Measurements from ENCODE around the gene NEDD9.

The NEDD9 gene

DNA sequence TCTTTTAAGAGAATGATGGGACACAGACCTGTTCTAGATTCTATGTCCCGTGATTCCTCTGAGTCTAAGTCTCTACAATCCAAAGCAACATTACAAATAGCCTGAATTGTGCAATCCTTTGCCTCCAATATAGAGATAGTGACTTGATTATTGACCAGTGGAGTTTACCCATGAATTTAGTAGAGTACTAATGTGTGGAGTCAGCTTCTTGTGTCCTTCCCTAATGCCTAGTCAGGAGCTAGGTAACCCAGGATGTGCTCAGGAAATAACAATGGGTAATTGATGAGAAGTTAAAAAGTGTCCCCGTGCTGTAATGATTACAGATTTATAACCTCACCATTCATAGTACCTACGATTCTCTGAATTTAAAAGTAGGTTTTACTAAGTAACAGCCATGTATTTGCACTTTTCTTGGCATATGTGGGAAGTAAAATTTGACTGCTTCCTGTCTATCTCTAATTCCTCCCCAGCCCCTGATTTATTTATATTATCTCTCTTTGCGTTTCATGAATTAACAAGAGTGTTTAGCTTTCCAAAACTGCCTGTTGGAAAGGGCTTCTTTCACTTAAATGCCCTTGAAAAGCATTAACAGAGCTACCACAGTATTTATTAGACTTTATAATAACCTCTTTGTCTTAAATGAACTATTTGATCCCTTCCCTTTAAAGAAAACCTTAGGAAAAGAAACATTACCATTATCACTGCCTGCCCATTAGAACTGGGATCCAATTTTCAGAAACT is 30.5 kb downstream of the NEDD9 start:
- H3K4me3 ChIP-seq = peak overlapping the region; percentile 9
- H3K27ac ChIP-seq = no peak overlapping the region
- DNase-seq (ENCODE audit: low spot score) = no peak
- TF ChIP-seq, protein P1, sequence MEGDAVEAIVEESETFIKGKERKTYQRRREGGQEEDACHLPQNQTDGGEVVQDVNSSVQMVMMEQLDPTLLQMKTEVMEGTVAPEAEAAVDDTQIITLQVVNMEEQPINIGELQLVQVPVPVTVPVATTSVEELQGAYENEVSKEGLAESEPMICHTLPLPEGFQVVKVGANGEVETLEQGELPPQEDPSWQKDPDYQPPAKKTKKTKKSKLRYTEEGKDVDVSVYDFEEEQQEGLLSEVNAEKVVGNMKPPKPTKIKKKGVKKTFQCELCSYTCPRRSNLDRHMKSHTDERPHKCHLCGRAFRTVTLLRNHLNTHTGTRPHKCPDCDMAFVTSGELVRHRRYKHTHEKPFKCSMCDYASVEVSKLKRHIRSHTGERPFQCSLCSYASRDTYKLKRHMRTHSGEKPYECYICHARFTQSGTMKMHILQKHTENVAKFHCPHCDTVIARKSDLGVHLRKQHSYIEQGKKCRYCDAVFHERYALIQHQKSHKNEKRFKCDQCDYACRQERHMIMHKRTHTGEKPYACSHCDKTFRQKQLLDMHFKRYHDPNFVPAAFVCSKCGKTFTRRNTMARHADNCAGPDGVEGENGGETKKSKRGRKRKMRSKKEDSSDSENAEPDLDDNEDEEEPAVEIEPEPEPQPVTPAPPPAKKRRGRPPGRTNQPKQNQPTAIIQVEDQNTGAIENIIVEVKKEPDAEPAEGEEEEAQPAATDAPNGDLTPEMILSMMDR (IDR thresholded peaks at IDR 0.05) = no peak

- TF ChIP-seq, protein P1 (IDR thresholded peaks at IDR 0.05) = no peak
- no peak for DNase-seq (ENCODE audit: low spot score)
- H3K4me3 ChIP-seq = no peak overlapping the region
- no peak overlapping the region for H3K27ac ChIP-seq
These were observed 31.5 kb downstream of the NEDD9 start for GRCh38 chr6:11201015-11201414.

GRCh38 chr6:11200356-11200755 is 32.1 kb downstream of the NEDD9 start:
- DNase-seq (ENCODE audit: low spot score) = no peak
- no peak overlapping the region for H3K4me3 ChIP-seq
- H3K27ac ChIP-seq = no peak overlapping the region
- TF ChIP-seq, protein P1 (IDR thresholded peaks at IDR 0.05) = no peak

DNA sequence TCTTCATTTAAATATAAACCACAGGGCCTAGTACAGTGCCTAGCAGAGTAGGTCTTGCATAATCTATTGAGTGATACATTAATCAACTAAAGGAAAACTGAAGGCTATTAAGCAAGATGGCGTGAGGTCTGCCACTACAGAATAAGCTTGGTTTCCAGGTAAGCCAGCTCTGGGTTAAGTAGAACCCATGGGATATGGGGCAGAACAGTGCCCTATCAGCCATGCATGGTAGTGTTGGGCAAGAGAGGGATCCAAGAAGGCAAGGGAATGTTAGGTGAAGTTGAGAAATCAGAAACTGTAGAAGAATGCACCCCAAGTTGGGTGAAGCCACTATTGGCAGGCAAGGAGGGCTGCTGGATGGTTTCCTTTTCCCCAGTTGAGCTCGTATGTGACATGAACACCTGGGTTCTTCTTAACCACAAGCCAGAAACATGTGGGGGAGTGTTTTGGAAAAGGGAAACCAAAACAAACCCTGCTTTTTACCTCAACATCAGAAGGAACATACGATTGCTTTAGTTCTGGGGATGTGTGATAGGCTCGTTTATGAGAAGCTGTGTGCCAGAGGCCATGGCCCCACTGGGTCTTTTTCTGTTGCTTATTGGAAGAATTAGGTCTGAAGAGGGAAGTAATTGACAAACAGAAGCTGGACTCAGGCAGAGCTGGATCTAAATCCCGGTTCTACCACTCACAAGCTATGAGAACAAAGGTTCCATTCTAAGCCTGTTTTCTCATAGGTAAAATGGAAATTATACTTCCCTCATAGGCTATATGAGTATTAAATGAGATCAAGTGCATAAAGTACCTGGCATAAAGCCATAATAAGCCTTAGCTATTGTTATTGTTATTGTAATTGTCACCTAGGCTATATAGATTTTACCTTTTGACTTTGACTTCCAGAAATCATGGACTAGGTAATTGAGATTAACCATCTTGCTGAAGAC is 33.5 kb downstream of the NEDD9 start:
- Histone ChIP-seq H3K27ac (peak overlapping the region; percentile 34 to 90), H3K4me3 (no peak overlapping the region)
- no peak for DNase-seq (ENCODE audit: low spot score)
- TF ChIP-seq, protein P1 (IDR thresholded peaks at IDR 0.05) = no peak

GRCh38 chr6:11197850-11198249 is 34.6 kb downstream of the NEDD9 start:
- no peak for DNase-seq (ENCODE audit: low spot score)
- Histone ChIP-seq H3K4me3 (no peak overlapping the region), H3K27ac (peak overlapping the region in 1 of 2 donors; percentile 90)
- TF ChIP-seq, protein P1 (IDR thresholded peaks at IDR 0.05) = no peak

DNA sequence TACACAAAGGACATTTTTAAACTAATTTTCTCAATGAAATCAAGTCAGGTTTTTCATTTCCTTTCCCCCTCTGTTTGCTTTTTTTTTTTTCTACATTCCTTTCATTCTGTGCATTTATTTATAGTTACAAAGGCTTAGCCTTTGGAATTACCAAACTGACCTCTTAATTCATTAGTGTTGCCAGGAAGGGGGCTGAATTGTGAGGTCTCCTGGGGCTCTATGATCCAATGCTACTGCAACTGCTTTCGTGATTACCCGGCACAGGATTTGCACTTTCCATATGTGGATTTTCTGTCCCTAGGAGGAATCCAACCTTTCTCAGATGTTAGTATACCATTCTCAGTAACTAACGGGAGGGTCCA is 35.3 kb downstream of the NEDD9 start:
- peak overlapping the region in 1 of 2 donors; percentile 90 for H3K27ac ChIP-seq
- DNase-seq (ENCODE audit: low spot score) = no peak
- no peak overlapping the region for H3K4me3 ChIP-seq
- TF ChIP-seq, protein P1 (IDR thresholded peaks at IDR 0.05) = no peak
